HCT116 (cell line): Measurements from ENCODE around the gene EXOC4. TPM values are rescaled to one million over a fixed set of nuclear protein-coding genes. Genes with fewer than 3 reads are reported as not detected.

ENCODE experiments used
- ATAC-seq: fragments of 200-7000 bp; cut with Tn5 transposase; 2 replicates; pipeline ENCODE4 v1.9.1; 2020; ENCODE audit warnings: mild to moderate bottlenecking, moderate library complexity
- BruUV-seq: library from RNA; stranded (reverse); fragments of 400-500 nt; replicated peaks from 2 replicates; lab custom pipeline; 2021; lab: Mats Ljungman, UMichigan
- CTCF ChIA-PET: fragments of 300-600 bp; sonication (Branson Sonifier 250); formaldehyde crosslinking; loops from one replicate; lab custom pipeline; 2021; ENCODE audit warnings: antibody characterized with exemption; lab: Charles Lee
- POLR2A ChIA-PET: fragments of 300-600, 350-600 bp; sonication (Branson Sonifier 250); formaldehyde crosslinking; loops from one replicate; lab custom pipeline; 2021; ENCODE audit warnings: antibody characterized with exemption; lab: Charles Lee
- RAD21 ChIA-PET, 2 experiments: fragments of 300-600 bp; sonication (Branson Sonifier 250); formaldehyde crosslinking; loops; one replicate each; lab custom pipeline; 2023; ENCODE audit warnings: low total read pairs in 2 of 2; ENCODE audit not compliant: uncharacterized antibody in 2 of 2, unreplicated experiment in 2 of 2, low non-redundant PET in 1 of 2; lab: Charles Lee
- DNase-seq: peaks from one replicate; pipeline ENCODE4 v3.0.0-alpha.2; 2010; ENCODE audit warnings: low read depth, low spot score
- H2AFZ ChIP-seq: fragments of 200-600 bp; shearing (Covaris generic), sonication (generic); 2 replicates; pipeline ENCODE4 v1.6.1; 2017; ENCODE audit warnings: low read depth, mixed run types, mixed read lengths, antibody characterized with exemption, low read length; ENCODE audit not compliant: poor library complexity, severe bottlenecking
- H3K27ac ChIP-seq: 2 replicates; pipeline ENCODE4 v1.5.1; 2012; ENCODE audit warnings: low read depth, low read length
- H3K27me3 ChIP-seq: fragments of 200-600 bp; sonication (generic); 2 replicates; pipeline ENCODE4 v1.6.1; 2016; ENCODE audit warnings: mixed run types, low read length, mixed read lengths; ENCODE audit not compliant: insufficient read depth
- H3K36me3 ChIP-seq, 2 experiments: fragments of 200-500 bp in 1 of 2; fragments of 200-600 bp in 1 of 2; sonication (Bioruptor generic) in 1 of 2; sonication (generic) in 1 of 2; 2 replicates each; pipeline versions ENCODE4 v1.5.1 to v1.6.1; 2014 to 2016; ENCODE audit warnings: low read length in 2 of 2, inconsistent platforms in 1 of 2, mixed read lengths in 1 of 2, mixed run types in 1 of 2; ENCODE audit not compliant: insufficient read depth in 2 of 2, control insufficient read depth in 1 of 2
- H3K4me1 ChIP-seq, 2 experiments: fragments of 200-600 bp in 1 of 2; sonication (generic) in 1 of 2; 2 replicates each; pipeline versions ENCODE4 v1.5.1 to v1.6.1; 2012 to 2017; ENCODE audit warnings: low read length in 2 of 2, inconsistent platforms in 1 of 2, mild to moderate bottlenecking in 1 of 2, mixed read lengths in 1 of 2, mixed run types in 1 of 2, moderate library complexity in 1 of 2; ENCODE audit not compliant: insufficient read depth in 2 of 2, control insufficient read depth in 1 of 2
- H3K4me2 ChIP-seq: fragments of 200-600 bp; sonication (generic); 2 replicates; pipeline ENCODE4 v1.6.1; 2017; ENCODE audit warnings: mixed run types, low read length, mixed read lengths
- H3K4me3 ChIP-seq, 2 experiments: fragments of 200-600 bp in 1 of 2; sonication (generic) in 1 of 2; replicated peaks in 1 of 2; 2 replicates each; pipeline ENCODE4 v1.5.1; 2011 to 2016; ENCODE audit warnings: low read length in 2 of 2, control low read depth in 1 of 2, low read depth in 1 of 2, mild to moderate bottlenecking in 1 of 2, mixed read lengths in 1 of 2, mixed run types in 1 of 2
- H3K79me2 ChIP-seq: fragments of 200-600 bp; sonication (generic); 2 replicates; pipeline ENCODE4 v1.6.1; 2017; ENCODE audit warnings: mild to moderate bottlenecking, mixed run types, low read length, moderate library complexity, mixed read lengths; ENCODE audit not compliant: insufficient read depth
- H3K9ac ChIP-seq: fragments of 200-600 bp; sonication (generic); 2 replicates; pipeline ENCODE4 v1.6.1; 2016; ENCODE audit warnings: low read length, mixed read lengths
- H3K9me2 ChIP-seq: fragments of 200-600 bp; sonication (generic), shearing (Covaris generic); 2 replicates; pipeline ENCODE4 v1.6.1; 2017; ENCODE audit warnings: mixed run types, mild to moderate bottlenecking, moderate library complexity; ENCODE audit not compliant: insufficient read depth
- H3K9me3 ChIP-seq, 2 experiments: fragments of 200-500 bp in 1 of 2; fragments of 200-600 bp in 1 of 2; sonication (Bioruptor generic) in 1 of 2; sonication (generic) in 1 of 2; 2 replicates each; pipeline ENCODE4 v1.6.1; 2014 to 2017; ENCODE audit warnings: low read length in 2 of 2, mixed read lengths in 2 of 2, inconsistent platforms in 1 of 2, low read depth in 1 of 2, mild to moderate bottlenecking in 1 of 2, mixed run types in 1 of 2, moderate library complexity in 1 of 2; ENCODE audit not compliant: control insufficient read depth in 1 of 2, insufficient read depth in 1 of 2
- H4K20me1 ChIP-seq: fragments of 200-600 bp; sonication (generic), shearing (Covaris generic); 2 replicates; pipeline ENCODE4 v1.6.1; 2017; ENCODE audit warnings: mixed run types, mild to moderate bottlenecking, moderate library complexity; ENCODE audit not compliant: insufficient read depth
- CBX3 ChIP-seq: IDR thresholded peaks from 2 replicates; pipeline ENCODE4 v1.6.1; 2012; ENCODE audit warnings: low read depth
- CEBPB ChIP-seq: IDR thresholded peaks from 2 replicates; pipeline ENCODE4 v1.6.1; 2012; ENCODE audit warnings: low read depth
- ELF1 ChIP-seq: IDR thresholded peaks from 2 replicates; pipeline ENCODE4 v1.6.1; 2012; ENCODE audit warnings: low read depth, borderline replicate concordance
- EZH2 ChIP-seq: fragments of 200-600 bp; sonication (generic); IDR thresholded peaks from 2 replicates; pipeline ENCODE4 v1.6.1; 2017; ENCODE audit warnings: antibody characterized with exemption, mixed run types
- EZH2phosphoT487 ChIP-seq: fragments of 200-600 bp; IDR thresholded peaks from 2 replicates; pipeline ENCODE4 v1.6.1; 2018; ENCODE audit warnings: antibody characterized with exemption, borderline replicate concordance
- FOSL1 ChIP-seq: IDR thresholded peaks from 2 replicates; pipeline ENCODE4 v1.6.1; 2012; ENCODE audit warnings: low read depth
- POLR2AphosphoS5 ChIP-seq: IDR thresholded peaks from 2 replicates; pipeline ENCODE4 v1.6.1; 2011; ENCODE audit warnings: mild to moderate bottlenecking, low read depth, low read length, moderate library complexity
- RAD21 ChIP-seq: IDR thresholded peaks from 2 replicates; pipeline ENCODE4 v1.6.1; 2012; ENCODE audit warnings: low read depth, mild to moderate bottlenecking
- SP1 ChIP-seq: IDR thresholded peaks from 2 replicates; pipeline ENCODE4 v1.6.1; 2012; ENCODE audit warnings: low read depth
- SRF ChIP-seq: IDR thresholded peaks from 2 replicates; pipeline ENCODE4 v1.6.1; 2012; ENCODE audit warnings: low read depth
- TCF7L2 ChIP-seq: IDR thresholded peaks from 2 replicates; pipeline ENCODE4 v1.7.0; 2011; ENCODE audit warnings: borderline replicate concordance, inconsistent platforms; ENCODE audit not compliant: insufficient read depth, insufficient read length; ENCODE audit errors: extremely low read depth
- intact Hi-C: fragments of 100-400 bp; cut with micrococcal nuclease; formaldehyde crosslinking; loops from 2 replicates; pipeline ENCODE4 v1.10.0; 2022
- total RNA-seq: library from RNA; stranded (reverse); gene quantifications from one replicate; pipeline ENCODE4 v1.2.1, GENCODE V29; 2021; ENCODE audit not compliant: unreplicated experiment
- TF ChIP-seq, protein P1 (sequence below): IDR thresholded peaks from 2 replicates; pipeline ENCODE4 v1.6.1; 2011; ENCODE audit warnings: mild to moderate bottlenecking, low read length, moderate library complexity; ENCODE audit not compliant: insufficient replicate concordance; ENCODE audit errors: extremely low read depth

EXOC4 gene
- total RNA-seq, 1 experiment from 2014 or later = 40.3 TPM

DNA sequence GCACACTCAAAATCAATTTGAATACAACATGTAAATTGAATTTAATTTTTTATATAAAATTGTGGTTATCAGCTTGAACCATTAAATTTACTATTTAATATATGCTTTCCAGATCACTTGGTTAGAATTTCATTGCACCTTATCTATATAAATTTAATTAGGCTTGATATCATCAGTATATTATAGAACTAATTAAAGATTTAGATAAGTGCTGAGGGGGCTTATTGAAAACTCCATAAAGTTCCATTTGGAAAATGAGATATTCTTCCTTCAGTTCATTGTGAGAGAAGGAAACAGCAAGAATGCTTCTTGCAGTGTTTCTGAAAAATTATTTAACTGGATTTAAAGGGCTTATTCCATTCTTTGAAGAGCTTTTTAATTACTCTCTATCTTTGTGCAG, 788.6 kb downstream of the EXOC4 start:
- H4K20me1 ChIP-seq = no peaks in the 10 kb centered on the region
- no peak overlapping the region for H3K4me2 ChIP-seq
- H3K4me3 ChIP-seq = no peak overlapping the region
- H3K9me3 ChIP-seq = no peaks in the 10 kb centered on the region
- POLR2A ChIA-PET = no interaction called here
- BruUV-seq = no TSS peak
- no peak for ATAC-seq
- TF ChIP-seq EZH2 = no peak
- no peak for TF ChIP-seq FOSL1
- TF ChIP-seq CBX3 = no peak
- TF ChIP-seq RAD21 = no peak
- TF ChIP-seq POLR2AphosphoS5 = no peak
- no peak for TF ChIP-seq EZH2phosphoT487
- TF ChIP-seq CEBPB = no peak
- no peak for TF ChIP-seq SP1
- TF ChIP-seq ELF1 = no peak
- TF ChIP-seq, protein P1, sequence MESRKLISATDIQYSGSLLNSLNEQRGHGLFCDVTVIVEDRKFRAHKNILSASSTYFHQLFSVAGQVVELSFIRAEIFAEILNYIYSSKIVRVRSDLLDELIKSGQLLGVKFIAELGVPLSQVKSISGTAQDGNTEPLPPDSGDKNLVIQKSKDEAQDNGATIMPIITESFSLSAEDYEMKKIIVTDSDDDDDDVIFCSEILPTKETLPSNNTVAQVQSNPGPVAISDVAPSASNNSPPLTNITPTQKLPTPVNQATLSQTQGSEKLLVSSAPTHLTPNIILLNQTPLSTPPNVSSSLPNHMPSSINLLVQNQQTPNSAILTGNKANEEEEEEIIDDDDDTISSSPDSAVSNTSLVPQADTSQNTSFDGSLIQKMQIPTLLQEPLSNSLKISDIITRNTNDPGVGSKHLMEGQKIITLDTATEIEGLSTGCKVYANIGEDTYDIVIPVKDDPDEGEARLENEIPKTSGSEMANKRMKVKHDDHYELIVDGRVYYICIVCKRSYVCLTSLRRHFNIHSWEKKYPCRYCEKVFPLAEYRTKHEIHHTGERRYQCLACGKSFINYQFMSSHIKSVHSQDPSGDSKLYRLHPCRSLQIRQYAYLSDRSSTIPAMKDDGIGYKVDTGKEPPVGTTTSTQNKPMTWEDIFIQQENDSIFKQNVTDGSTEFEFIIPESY = no peak
- no peak for TF ChIP-seq TCF7L2
- no peak for TF ChIP-seq SRF
- TF ChIP-seq, all 23 proteins: peak for 0
- no peaks in the 10 kb centered on the region for H3K27me3 ChIP-seq
- intact Hi-C loops = no loop called here
- RAD21 ChIA-PET = no interaction called here
- no peak for DNase-seq
- H3K9me2 ChIP-seq = no peaks in the 10 kb centered on the region
- no peaks in the 10 kb centered on the region for H3K36me3 ChIP-seq
- no peaks in the 10 kb centered on the region for H3K79me2 ChIP-seq
- H3K27ac ChIP-seq = no peak overlapping the region
- H2AFZ ChIP-seq = no peak overlapping the region
- CTCF ChIA-PET = interaction anchor here (0.6 kb wide), 1 partner anchor 54 kb away, joined by 3 read pairs; no protein-coding TSS in a partner anchor
- H3K4me1 ChIP-seq = no peaks in the 10 kb centered on the region
- no peak overlapping the region for H3K9ac ChIP-seq
